Stimulated activated CD4-positive, alpha-beta T cell treated with anti-CD3 and anti-CD28 coated beads, Interleukin-1b, Interleukin-23, amount 100 ng/mL, for 24 hours (primary cell): ENCODE measurements around the gene BET1L.
"Not testable (repeated sequence)": the region's sequence is repeated elsewhere in the genome, so short reads cannot be mapped to it uniquely, and the experiment has no call there.

Source experiments
- DNase-seq, 4 experiments: peaks; one replicate each; pipeline ENCODE4 v3.0.0-alpha.2; 2020; ENCODE audit warnings: low read depth in 4 of 4, low spot score in 1 of 4

The BET1L gene

GRCh38 chr11:230431-230830 lies 23.2 kb upstream of the BET1L start:
- DNase-seq, result no peak

GRCh38 chr11:227824-228379 lies 20.7 kb upstream of the BET1L start:
- no peak for DNase-seq

- DNase-seq, result no peak
These were observed 18.7 kb upstream of the BET1L start for GRCh38 chr11:225734-226453.

- DNase-seq, result no peak
These were observed 17.2 kb upstream of the BET1L start for GRCh38 chr11:224424-224823.

- DNase-seq, result no peak
These were observed 16.7 kb upstream of the BET1L start for GRCh38 chr11:223884-224283.

GRCh38 chr11:223026-223789 lies 16.0 kb upstream of the BET1L start:
- DNase-seq, result no peak

GRCh38 chr11:221998-222789 lies 15.0 kb upstream of the BET1L start:
- no peak for DNase-seq

- no peak for DNase-seq
These were observed 14.3 kb upstream of the BET1L start for GRCh38 chr11:221539-221938.

GRCh38 chr11:220641-221215 lies 13.5 kb upstream of the BET1L start:
- not testable (repeated sequence) for DNase-seq

- no peak for DNase-seq
These were observed 11.8 kb upstream of the BET1L start for GRCh38 chr11:218815-219593.

- DNase-seq, result no peak
These were observed 10.5 kb upstream of the BET1L start for GRCh38 chr11:217704-218103.

- DNase-seq, result no peak
These were observed 9.1 kb upstream of the BET1L start for GRCh38 chr11:216081-216974.

GRCh38 chr11:215581-216037 lies 8.4 kb upstream of the BET1L start:
- DNase-seq, result no peak

GRCh38 chr11:214083-214482 lies 6.9 kb upstream of the BET1L start:
- no peak for DNase-seq

- DNase-seq, result no peak
These were observed 5.9 kb upstream of the BET1L start for GRCh38 chr11:213111-213510.

GRCh38 chr11:212150-213100 lies 5.2 kb upstream of the BET1L start:
- DNase-seq, result no peak

- DNase-seq, result no peak
These were observed 4.5 kb upstream of the BET1L start for GRCh38 chr11:211741-212140.

GRCh38 chr11:211295-211694 lies 4.1 kb upstream of the BET1L start:
- DNase-seq, result no peak
